Liver (tissue), 3 donors: ENCODE measurements around the gene GSTM3.
"Not testable (repeated sequence)": the region's sequence is repeated elsewhere in the genome, so short reads cannot be mapped to it uniquely, and the experiment has no call there.

Experiments
- ATF3 ChIP-seq: IDR thresholded peaks from 2 replicates; pipeline ENCODE4 v1.6.1; 2016; ENCODE audit warnings: antibody characterized with exemption
- CTCF ChIP-seq: fragments of 150-350 bp; IDR thresholded peaks from 2 replicates; pipeline ENCODE4 v1.5.1; 2017; ENCODE audit warnings: improper control_type of control experiment, low read depth, low read length; ENCODE audit not compliant: missing input control
- EGR1 ChIP-seq, 2 donors: IDR thresholded peaks; 2 replicates each; pipeline ENCODE4 v1.6.1; 2016 to 2018; ENCODE audit warnings: antibody characterized with exemption in 2 of 2, low read depth in 2 of 2
- GABPA ChIP-seq, 2 donors: IDR thresholded peaks in 1 of 2; conservative IDR thresholded peaks in 1 of 2; 2 replicates each; pipeline ENCODE4 v1.6.1; 2016; ENCODE audit warnings: antibody characterized with exemption in 2 of 2, mild to moderate bottlenecking in 1 of 2, moderate library complexity in 1 of 2
- REST ChIP-seq: IDR thresholded peaks from 2 replicates; pipeline ENCODE4 v1.6.1; 2016; ENCODE audit warnings: antibody characterized with exemption, mild to moderate bottlenecking
- SP1 ChIP-seq: IDR thresholded peaks from 2 replicates; pipeline ENCODE4 v1.6.1; 2018; ENCODE audit warnings: antibody characterized with exemption, mild to moderate bottlenecking
- donor health status: healthy.
- donor health status: healthy.

- not testable (repeated sequence) for TF ChIP-seq CTCF; EGR1 (IDR thresholded peaks at IDR 0.05; ENCODE audit: low read depth in 2 of 2); GABPA (IDR thresholded peaks at IDR 0.05 in 1 of 2, conservative IDR thresholded peaks at IDR 0.05 in 1 of 2); REST; SP1; ATF3
Measured at GRCh38 chr1:109702940-109703339, 37.9 kb downstream of the GSTM3 start.
